B cell (primary cell): ENCODE results near the gene RNASE7.

Experiments used
- CTCF ChIP-seq: fragments of 200-600 bp; IDR thresholded peaks from one replicate; pipeline ENCODE4 v1.8.0; 2022; ENCODE audit warnings: antibody characterized with exemption, mild to moderate bottlenecking
- EZH2 ChIP-seq: IDR thresholded peaks from 2 replicates; pipeline ENCODE4 v1.6.1; 2012; ENCODE audit warnings: borderline replicate concordance, low read depth, mild to moderate bottlenecking, moderate library complexity, low read length; ENCODE audit not compliant: insufficient read depth, poor library complexity, severe bottlenecking

- no peak for TF ChIP-seq CTCF
- TF ChIP-seq EZH2 = no peak
These were observed 46.5 kb downstream of the RNASE7 start for GRCh38 chr14:21088687-21089086.
